Left ventricle myocardium inferior (tissue), 1 donor: Measurements from ENCODE around the gene TULP1. TPM values are rescaled to one million over a fixed set of nuclear protein-coding genes. Genes with fewer than 3 reads are reported as not detected.

ENCODE experiments used
- DNase-seq: peaks from one replicate; pipeline ENCODE4 v3.0.0-alpha.2; 2020
- H3K27ac ChIP-seq: fragments of 200-600 bp; replicated peaks from 2 replicates; pipeline ENCODE4 v1.8.0; 2021
- H3K27me3 ChIP-seq: fragments of 200-600 bp; 2 replicates; pipeline ENCODE4 v1.8.0; 2021; ENCODE audit warnings: low read depth
- H3K36me3 ChIP-seq: fragments of 200-600 bp; 2 replicates; pipeline ENCODE4 v1.8.0; 2021
- H3K4me1 ChIP-seq: fragments of 200-600 bp; 2 replicates; pipeline ENCODE4 v1.8.0; 2021
- H3K4me3 ChIP-seq: fragments of 200-600 bp; 2 replicates; pipeline ENCODE4 v1.8.0; 2021; ENCODE audit warnings: mild to moderate bottlenecking, moderate library complexity
- H3K9me3 ChIP-seq: fragments of 200-600 bp; replicated peaks from 2 replicates; pipeline ENCODE4 v1.8.0; 2021
- CTCF ChIP-seq: fragments of 200-600 bp; IDR thresholded peaks from 2 replicates; pipeline ENCODE4 v1.8.0; 2021; ENCODE audit warnings: antibody characterized with exemption, mild to moderate bottlenecking, borderline replicate concordance
- intact Hi-C: fragments of 100-400 bp; cut with micrococcal nuclease; formaldehyde crosslinking; loops from one replicate; pipeline ENCODE4 v1.11.0; 2022
- total RNA-seq: library from RNA; stranded (reverse); fragmentation: NEBNext Ultra II Directional; extraction: Animal tissue kit (Norgen Biotek cat#: 25700); gene quantifications from one replicate; pipeline ENCODE4 v1.2.1, GENCODE V29; 2021
- donor health status: DM: no; HTN: yes; CAD: no; lungs with severe emphysema.

The TULP1 gene
- total RNA-seq, 1 donor from 2014 or later = not detected

GRCh38 chr6:35508027-35508426 lies 4.7 kb downstream of the TULP1 start:
- H3K36me3 ChIP-seq = no peaks in the 10 kb centered on the region
- DNase-seq = no peak
- peaks cover 93% of the 10 kb centered on the region for H3K27me3 ChIP-seq
- no peaks in the 10 kb centered on the region for H3K9me3 ChIP-seq
- H3K27ac ChIP-seq = no peak overlapping the region
- H3K4me1 ChIP-seq = peaks cover 8% of the 10 kb centered on the region
- TF ChIP-seq CTCF = no peak
- intact Hi-C loops = no loop called here
- H3K4me3 ChIP-seq = no peak overlapping the region

DNA sequence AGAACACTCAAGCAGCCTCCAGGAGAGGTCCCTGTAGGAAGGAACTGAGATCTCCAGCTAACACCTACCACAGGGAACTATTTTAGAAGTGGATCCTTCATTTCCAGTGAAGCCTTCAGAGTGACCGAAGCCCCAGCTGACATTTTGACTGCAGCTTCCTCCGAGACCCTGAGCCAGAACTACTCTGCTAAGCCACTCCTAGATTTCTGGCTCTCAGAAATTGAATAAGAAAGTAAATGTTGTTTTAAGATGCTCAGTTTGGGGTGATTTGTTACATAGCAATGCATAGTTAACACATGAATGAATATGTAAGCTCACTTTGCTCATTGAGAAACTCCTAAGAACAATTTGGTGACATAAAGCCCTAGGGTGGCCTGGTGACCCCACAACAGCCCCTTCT lies 5.5 kb downstream of the TULP1 start:
- peaks cover 86% of the 10 kb centered on the region for H3K27me3 ChIP-seq
- intact Hi-C loops = no loop called here

DNA sequence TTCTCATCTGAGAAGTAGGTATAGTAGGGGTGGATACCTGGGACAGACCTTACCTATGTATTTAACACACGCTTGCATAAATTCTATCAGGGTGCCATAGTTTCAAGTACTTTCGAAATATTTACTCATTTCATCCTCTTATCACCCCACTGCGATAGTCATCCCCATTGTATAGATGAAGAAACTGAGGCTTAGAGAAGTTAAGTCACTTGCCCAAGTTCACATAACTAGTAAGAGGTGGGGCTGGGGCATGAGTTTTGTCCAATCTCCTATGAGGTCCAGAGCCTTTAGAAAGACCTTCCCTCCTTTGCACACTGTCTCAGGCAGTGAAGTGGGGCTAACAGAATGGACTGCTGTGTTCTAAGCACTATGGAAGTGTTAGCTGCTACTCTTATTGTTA lies 6.2 kb downstream of the TULP1 start:
- no peak for DNase-seq
- no peaks in the 10 kb centered on the region for H3K36me3 ChIP-seq
- peaks cover 79% of the 10 kb centered on the region for H3K27me3 ChIP-seq

More for the DNA sequence above, 5.5 kb downstream of the TULP1 start:
- no peaks in the 10 kb centered on the region for H3K36me3 ChIP-seq
- no peak for TF ChIP-seq CTCF
- DNase-seq = no peak
- H3K9me3 ChIP-seq = no peaks in the 10 kb centered on the region
- peaks cover 8% of the 10 kb centered on the region for H3K4me1 ChIP-seq
- H3K4me3 ChIP-seq = no peak overlapping the region
- no peak overlapping the region for H3K27ac ChIP-seq

DNA sequence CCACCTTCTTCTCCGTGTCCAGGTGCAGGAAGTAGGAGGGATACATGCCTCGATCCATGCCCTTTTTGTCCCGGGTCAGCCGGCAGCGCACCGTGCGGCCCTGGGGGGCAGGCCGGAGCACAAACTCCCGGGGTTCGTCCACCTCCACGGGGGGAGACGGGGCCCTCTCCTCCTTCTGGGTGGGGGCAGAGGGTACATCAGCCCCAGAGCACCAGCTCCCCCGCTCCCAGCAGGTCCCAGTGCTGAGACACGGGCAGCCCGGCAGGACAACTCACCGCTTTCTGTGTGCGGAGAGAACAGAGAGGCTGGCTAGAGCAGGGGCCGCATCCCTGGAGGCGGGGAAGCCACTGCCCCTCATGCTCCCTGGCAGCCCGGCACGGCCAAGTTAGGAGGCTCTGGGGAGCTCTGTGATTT lies 6.7 kb downstream of the TULP1 start:
- no peaks in the 10 kb centered on the region for H3K9me3 ChIP-seq
- H3K27ac ChIP-seq = no peak overlapping the region
- no peak for DNase-seq
- intact Hi-C loops = no loop called here
- H3K4me1 ChIP-seq = peaks cover 3% of the 10 kb centered on the region
- no peaks in the 10 kb centered on the region for H3K36me3 ChIP-seq
- no peak for TF ChIP-seq CTCF
- no peak overlapping the region for H3K4me3 ChIP-seq
- H3K27me3 ChIP-seq = peaks cover 74% of the 10 kb centered on the region

More for the DNA sequence above, 6.2 kb downstream of the TULP1 start:
- H3K4me1 ChIP-seq = peaks cover 2% of the 10 kb centered on the region
- intact Hi-C loops = no loop called here
- no peak for TF ChIP-seq CTCF
- H3K4me3 ChIP-seq = no peak overlapping the region
- H3K27ac ChIP-seq = no peak overlapping the region
- H3K9me3 ChIP-seq = no peaks in the 10 kb centered on the region

DNA sequence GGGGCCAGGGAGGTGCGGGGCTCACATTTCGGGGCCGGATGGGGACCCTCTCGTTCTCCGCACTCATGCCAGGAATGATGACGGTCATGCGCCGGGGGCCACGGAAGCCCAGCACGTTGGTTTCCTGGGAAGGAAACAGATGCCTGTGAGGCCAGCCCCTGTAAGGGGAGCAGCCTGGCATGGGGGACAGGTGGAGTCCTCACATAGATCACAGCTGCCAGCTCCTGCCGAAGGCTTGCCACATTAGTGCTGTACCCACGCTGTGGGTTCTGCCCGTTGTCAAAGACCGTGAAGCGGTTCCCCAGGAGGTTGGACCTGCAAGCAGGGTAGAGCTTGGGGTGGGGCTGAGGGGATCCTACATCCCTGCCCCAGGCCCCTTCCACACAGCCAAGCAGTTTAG lies 9.2 kb downstream of the TULP1 start:
- Histone ChIP-seq H3K27me3 (peaks cover 72% of the 10 kb centered on the region), H3K9me3 (no peaks in the 10 kb centered on the region), H3K36me3 (no peaks in the 10 kb centered on the region), H3K27ac (no peak overlapping the region), H3K4me1 (peaks cover 12% of the 10 kb centered on the region), H3K4me3 (no peak overlapping the region)
- intact Hi-C loops = no loop called here
- DNase-seq = no peak
- TF ChIP-seq CTCF = no peak

DNA sequence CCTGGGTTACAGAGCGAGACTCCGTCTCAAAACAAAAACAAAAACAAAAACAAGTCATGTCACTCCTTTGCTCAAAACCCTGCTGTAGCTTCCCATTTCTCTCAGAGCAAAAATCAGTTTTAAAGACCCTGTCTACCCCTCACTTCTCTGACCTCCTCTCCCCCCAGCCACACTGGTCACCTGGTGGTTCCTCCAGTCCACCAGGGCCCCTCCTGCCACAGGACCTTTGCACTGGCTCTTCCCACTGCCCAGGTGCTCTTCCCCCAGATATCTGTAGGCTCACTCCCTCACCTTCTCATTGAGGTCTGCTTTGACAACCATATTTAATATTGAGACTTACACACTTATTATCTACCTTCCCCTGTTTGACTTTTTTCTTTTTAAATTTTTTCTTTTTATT lies 10.9 kb downstream of the TULP1 start:
- TF ChIP-seq CTCF = no peak
- Histone ChIP-seq H3K9me3 (no peaks in the 10 kb centered on the region), H3K36me3 (no peaks in the 10 kb centered on the region), H3K27ac (no peak overlapping the region), H3K27me3 (peaks cover 64% of the 10 kb centered on the region), H3K4me1 (peaks cover 26% of the 10 kb centered on the region), H3K4me3 (no peak overlapping the region)
- intact Hi-C loops = no loop called here
- no peak for DNase-seq
